Hypothalamus (tissue), 51 donors: ENCODE data around the gene HSPA4.

Experiments used
- DNase-seq, 51 donors: peaks; one replicate each; lab custom pipeline; 2025; lab: John Stamatoyannopoulos, UW

The HSPA4 gene

GRCh38 chr5:133149345-133149744, 97.5 kb downstream of the HSPA4 start:
- no peak for DNase-seq

- no peak for DNase-seq
Measured at GRCh38 chr5:133150909-133151544, 99.2 kb downstream of the HSPA4 start.

GRCh38 chr5:133154274-133155075, 102.7 kb downstream of the HSPA4 start:
- no peak for DNase-seq

- no peak for DNase-seq
Measured at GRCh38 chr5:133155326-133155969, 103.6 kb downstream of the HSPA4 start.
